ENCODE data around the gene EFNB3. TPM values are rescaled to one million over a fixed set of nuclear protein-coding genes. Genes with fewer than 3 reads are reported as not detected.

EFNB3 gene
- total and polyA plus RNA-seq, 2 experiments from 2014 or later, result 70.3 to 72.0 TPM

GRCh38 chr17:7707858-7708750, 3.1 kb downstream of the EFNB3 start:
- Histone ChIP-seq H3K27me3 (no peaks in the 10 kb centered on the region), H3K4me1 (ENCODE audit: low read depth) (peaks cover 20% of the 10 kb centered on the region), H3K27ac (no peak overlapping the region), H3K4me3 (no peak overlapping the region), H3K9me3 (ENCODE audit: low read depth) (no peaks in the 10 kb centered on the region), H3K36me3 (no peaks in the 10 kb centered on the region)
- no peak for DNase-seq (ENCODE audit: low read depth in 1 of 2, low spot score in 1 of 2)
- no peak for TF ChIP-seq CTCF (IDR thresholded peaks at IDR 0.05; ENCODE audit: low read depth, low read length)

GRCh38 chr17:7709031-7709430, 4.0 kb downstream of the EFNB3 start:
- no peak overlapping the region for H3K27ac ChIP-seq
- no peak for DNase-seq (ENCODE audit: low read depth in 1 of 2, low spot score in 1 of 2)
- H3K4me1 ChIP-seq (ENCODE audit: low read depth), result peaks cover 17% of the 10 kb centered on the region
- no peak for TF ChIP-seq CTCF (IDR thresholded peaks at IDR 0.05; ENCODE audit: low read depth, low read length)
- H3K36me3 ChIP-seq, result no peaks in the 10 kb centered on the region
- no peak overlapping the region for H3K4me3 ChIP-seq
- H3K27me3 ChIP-seq, result no peaks in the 10 kb centered on the region
- no peaks in the 10 kb centered on the region for H3K9me3 ChIP-seq (ENCODE audit: low read depth)

- Histone ChIP-seq H3K9me3 (ENCODE audit: low read depth) (no peaks in the 10 kb centered on the region), H3K4me3 (no peak overlapping the region), H3K27me3 (no peaks in the 10 kb centered on the region), H3K4me1 (ENCODE audit: low read depth) (peaks cover 11% of the 10 kb centered on the region), H3K36me3 (no peaks in the 10 kb centered on the region), H3K27ac (no peak overlapping the region)
- no peak for TF ChIP-seq CTCF (IDR thresholded peaks at IDR 0.05; ENCODE audit: low read depth, low read length)
- DNase-seq (ENCODE audit: low read depth in 1 of 2, low spot score in 1 of 2), result no peak
These were observed 5.3 kb downstream of the EFNB3 start for GRCh38 chr17:7710301-7710700.

GRCh38 chr17:7711051-7711755, 6.2 kb downstream of the EFNB3 start:
- TF ChIP-seq CTCF (IDR thresholded peaks at IDR 0.05; ENCODE audit: low read depth, low read length), result no peak
- no peak for DNase-seq (ENCODE audit: low read depth in 1 of 2, low spot score in 1 of 2)
- Histone ChIP-seq H3K4me1 (ENCODE audit: low read depth) (peaks cover 9% of the 10 kb centered on the region), H3K36me3 (no peaks in the 10 kb centered on the region), H3K27ac (no peak overlapping the region), H3K9me3 (ENCODE audit: low read depth) (no peaks in the 10 kb centered on the region), H3K27me3 (no peaks in the 10 kb centered on the region), H3K4me3 (no peak overlapping the region)

- no peak for TF ChIP-seq CTCF (IDR thresholded peaks at IDR 0.05; ENCODE audit: low read depth, low read length)
- DNase-seq (ENCODE audit: low read depth in 1 of 2, low spot score in 1 of 2), result no peak
- H3K27ac ChIP-seq, result no peak overlapping the region
- no peak overlapping the region for H3K4me3 ChIP-seq
- no peaks in the 10 kb centered on the region for H3K36me3 ChIP-seq
- no peaks in the 10 kb centered on the region for H3K27me3 ChIP-seq
- H3K4me1 ChIP-seq (ENCODE audit: low read depth), result no peaks in the 10 kb centered on the region
- no peaks in the 10 kb centered on the region for H3K9me3 ChIP-seq (ENCODE audit: low read depth)
These were observed 7.2 kb downstream of the EFNB3 start for GRCh38 chr17:7712111-7712771.

All from cardiac muscle cell (in vitro differentiated cells and primary cell).